GM23338 (cell line): ENCODE data around the gene PPP1R3F. TPM values are rescaled to one million over a fixed set of nuclear protein-coding genes. Genes with fewer than 3 reads are reported as not detected.

Experiments used
- ATAC-seq: fragments of 200-7000 bp; cut with Tn5 transposase; 3 replicates; pipeline ENCODE4 v1.9.1; 2020
- DNase-seq: peaks from one replicate; pipeline ENCODE4 v3.0.0-alpha.2; 2015; ENCODE audit warnings: low spot score
- H2AFZ ChIP-seq: fragments of 200-600 bp; sonication (generic); 2 replicates; pipeline ENCODE4 v1.8.0; 2016; ENCODE audit warnings: antibody characterized with exemption, mild to moderate bottlenecking, moderate library complexity
- H3F3A ChIP-seq: fragments of 200-600 bp; sonication (generic); replicated peaks from 2 replicates; pipeline ENCODE4 v1.8.0; 2017; ENCODE audit warnings: antibody characterized with exemption, mixed run types, low read depth
- H3K27ac ChIP-seq: fragments of 200-600 bp; sonication (generic); 2 replicates; pipeline ENCODE4 v1.6.1; 2016; ENCODE audit warnings: low read depth
- H3K27me3 ChIP-seq: fragments of 200-600 bp; sonication (generic); 2 replicates; pipeline ENCODE4 v1.8.0; 2016; ENCODE audit warnings: mild to moderate bottlenecking, mixed run types, moderate library complexity; ENCODE audit not compliant: insufficient read depth
- H3K36me3 ChIP-seq: fragments of 200-600 bp; sonication (generic); 2 replicates; pipeline ENCODE4 v1.8.0; 2016; ENCODE audit warnings: mild to moderate bottlenecking; ENCODE audit not compliant: insufficient read depth
- H3K4me1 ChIP-seq: fragments of 200-600 bp; sonication (generic); 2 replicates; pipeline ENCODE4 v1.8.0; 2016; ENCODE audit warnings: mild to moderate bottlenecking, moderate library complexity; ENCODE audit not compliant: insufficient read depth
- H3K4me2 ChIP-seq: fragments of 200-600 bp; sonication (generic); 2 replicates; pipeline ENCODE4 v1.7.1; 2017; ENCODE audit warnings: mixed run types
- H3K4me3 ChIP-seq: fragments of 200-600 bp; sonication (generic); 2 replicates; pipeline ENCODE4 v1.6.1; 2016; ENCODE audit warnings: mixed run types
- H3K79me2 ChIP-seq: fragments of 200-600 bp; sonication (generic); replicated peaks from 2 replicates; pipeline ENCODE4 v1.8.0; 2017; ENCODE audit warnings: mild to moderate bottlenecking; ENCODE audit not compliant: insufficient read depth
- H3K9me2 ChIP-seq: fragments of 200-600 bp; sonication (generic); 2 replicates; pipeline ENCODE4 v1.8.0; 2017; ENCODE audit not compliant: insufficient read depth
- H4K20me1 ChIP-seq: fragments of 200-600 bp; sonication (generic); replicated peaks from 2 replicates; pipeline ENCODE4 v1.8.0; 2017; ENCODE audit warnings: mild to moderate bottlenecking; ENCODE audit not compliant: insufficient read depth
- H3K27ac Mint-ChIP-seq: 2 replicates; pipeline ENCODE4 v1.8.0; 2020; ENCODE audit warnings: inconsistent platforms, mild to moderate bottlenecking, moderate library complexity, mixed read lengths
- H3K27me3 Mint-ChIP-seq: 3 replicates; pipeline ENCODE4 v1.8.0; 2022; ENCODE audit warnings: low read depth, mild to moderate bottlenecking, moderate library complexity, mixed read lengths, inconsistent platforms; ENCODE audit not compliant: insufficient read depth, poor library complexity
- H3K36me3 Mint-ChIP-seq: 3 replicates; pipeline ENCODE4 v1.8.0; 2021; ENCODE audit warnings: low read depth, mild to moderate bottlenecking, inconsistent platforms, moderate library complexity, mixed read lengths
- H3K4me1 Mint-ChIP-seq: 3 replicates; pipeline ENCODE4 v1.8.0; 2020; ENCODE audit warnings: mild to moderate bottlenecking, inconsistent platforms, mixed read lengths
- H3K4me3 Mint-ChIP-seq: 3 replicates; pipeline ENCODE4 v1.8.0; 2021; ENCODE audit warnings: moderate library complexity, mild to moderate bottlenecking, inconsistent platforms, mixed read lengths
- H3K9me3 Mint-ChIP-seq: 3 replicates; pipeline ENCODE4 v1.8.0; 2020; ENCODE audit warnings: moderate library complexity, mild to moderate bottlenecking, inconsistent platforms, mixed read lengths
- CREB1 ChIP-seq: fragments of 250-450 bp; sonication (Bioruptor Pico); IDR thresholded peaks from 2 replicates; pipeline ENCODE4 v1.5.0; 2020; ENCODE audit warnings: low read depth, mild to moderate bottlenecking, moderate library complexity
- CTCF ChIP-seq, 2 experiments: fragments of 200-600 bp in 1 of 2; sonication (generic) in 1 of 2; conservative IDR thresholded peaks; 2 replicates each; pipeline versions ENCODE4 v1.5.1 to v1.6.1; 2016 to 2017; ENCODE audit warnings: antibody characterized with exemption in 2 of 2, low read depth in 2 of 2, mild to moderate bottlenecking in 2 of 2, moderate library complexity in 1 of 2
- ETS1 ChIP-seq: IDR thresholded peaks from 2 replicates; pipeline ENCODE4 v1.6.1; 2016; ENCODE audit warnings: antibody characterized with exemption
- EZH2 ChIP-seq: fragments of 200-600 bp; sonication (generic); IDR thresholded peaks from one replicate; pipeline ENCODE4 v1.8.0; 2017; ENCODE audit warnings: antibody characterized with exemption, mild to moderate bottlenecking, low read depth; ENCODE audit not compliant: unreplicated experiment
- EZH2phosphoT487 ChIP-seq: fragments of 200-600 bp; sonication (generic); IDR thresholded peaks from one replicate; pipeline ENCODE4 v1.8.1; 2018; ENCODE audit warnings: antibody characterized with exemption; ENCODE audit not compliant: unreplicated experiment
- JUNB ChIP-seq: IDR thresholded peaks from one replicate; pipeline ENCODE4 v1.6.1; 2016; ENCODE audit warnings: antibody characterized with exemption; ENCODE audit not compliant: unreplicated experiment
- NANOG ChIP-seq: IDR thresholded peaks from 2 replicates; pipeline ENCODE4 v1.6.1; 2016; ENCODE audit warnings: antibody characterized with exemption, borderline replicate concordance
- POLR2AphosphoS5 ChIP-seq: IDR thresholded peaks from 2 replicates; pipeline ENCODE4 v1.6.1; 2016; ENCODE audit warnings: antibody characterized with exemption, low read depth
- REST ChIP-seq: IDR thresholded peaks from one replicate; pipeline ENCODE4 v1.6.1; 2018; ENCODE audit warnings: antibody characterized with exemption; ENCODE audit not compliant: unreplicated experiment
- STAT1 ChIP-seq: IDR thresholded peaks from one replicate; pipeline ENCODE4 v1.6.1; 2016; ENCODE audit warnings: antibody characterized with exemption; ENCODE audit not compliant: unreplicated experiment
- ZNF114 ChIP-seq: fragments of 250-450 bp; sonication (Bioruptor Pico); IDR thresholded peaks from 2 replicates; pipeline ENCODE4 v1.5.0; 2020; ENCODE audit warnings: mild to moderate bottlenecking, moderate library complexity
- ZNF331 ChIP-seq: fragments of 250-450 bp; sonication (Bioruptor Pico); IDR thresholded peaks from 2 replicates; pipeline ENCODE4 v1.5.0; 2020; ENCODE audit warnings: low read depth, mild to moderate bottlenecking, moderate library complexity
- ZNF462 ChIP-seq: fragments of 250-450 bp; sonication (Bioruptor Pico); IDR thresholded peaks from 2 replicates; pipeline ENCODE4 v1.5.0; 2020; ENCODE audit warnings: mild to moderate bottlenecking, moderate library complexity
- polyA plus RNA-seq: library from polyadenylated mRNA; unstranded; fragments of >200 nt; fragmentation: Nextera tagmentation; extraction: Ambion mirVana; gene quantifications from 2 replicates; pipeline ENCODE4 v1.2.1, GENCODE V29; 2016
- total RNA-seq: library from RNA; depleted of rRNA; stranded (reverse); fragments of >200 nt; shearing (Covaris generic); gene quantifications from 2 replicates; pipeline ENCODE4 v1.2.3, GENCODE V29; 2014

The PPP1R3F gene
- total and polyA plus RNA-seq, 2 experiments from 2014 or later, result 3.1 to 11.3 TPM

- Mint-ChIP-seq H3K4me1 (no peaks in the 10 kb centered on the region), H3K9me3 (no peaks in the 10 kb centered on the region; the same call in 2 of the 3 replicates), H3K27me3 (peaks cover 5% of the 10 kb centered on the region), H3K36me3 (peaks cover 2% of the 10 kb centered on the region; the same call in 1 of the 3 replicates), H3K4me3 (no peak overlapping the region), H3K27ac (no peak overlapping the region)
- no peak for ATAC-seq
- Histone ChIP-seq H3K79me2 (no peaks in the 10 kb centered on the region), H4K20me1 (no peaks in the 10 kb centered on the region), H2AFZ (no peak overlapping the region), H3K9me2 (no peaks in the 10 kb centered on the region), H3K27me3 (no peaks in the 10 kb centered on the region), H3K4me1 (no peaks in the 10 kb centered on the region), H3K36me3 (no peaks in the 10 kb centered on the region), H3K27ac (no peak overlapping the region), H3K4me2 (no peak overlapping the region), H3F3A (no peaks in the 10 kb centered on the region), H3K4me3 (no peak overlapping the region)
- TF ChIP-seq ZNF462 (no peak), JUNB (no peak), CTCF (conservative IDR thresholded peaks at IDR 0.05; ENCODE audit: low read depth in 2 of 2) (no peak), ZNF331 (CRISPR knock-in tag) (no peak), POLR2AphosphoS5 (no peak), STAT1 (no peak), REST (no peak), EZH2phosphoT487 (no peak), CREB1 (CRISPR knock-in tag) (no peak), ETS1 (no peak), ZNF114 (no peak), EZH2 (no peak), NANOG (no peak)
- DNase-seq, result no peak
Measured at GRCh38 chrX:49238735-49239134, 30.9 kb upstream of the PPP1R3F start.
